ENCODE data around the gene USH2A.

DNA sequence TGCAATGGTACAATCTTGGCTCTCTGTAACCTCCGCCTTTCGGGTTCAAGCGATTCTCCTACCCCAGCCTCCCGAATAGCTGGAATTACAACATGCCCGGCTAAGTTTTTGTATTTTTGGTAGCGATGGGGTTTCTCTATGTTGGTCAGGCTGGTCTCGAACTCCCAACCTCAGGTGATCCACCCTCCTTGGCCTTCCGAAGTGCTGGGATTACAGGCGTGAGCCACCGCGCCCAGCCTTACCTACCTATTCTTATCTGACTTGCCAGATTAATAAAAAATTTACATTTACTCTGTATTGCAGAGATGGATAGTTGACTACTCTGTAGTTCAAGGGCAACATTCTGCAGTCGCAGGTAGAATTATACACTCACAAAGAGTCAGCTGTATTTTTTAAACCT lies 496.6 kb downstream of the USH2A start:
- TF ChIP-seq, protein P1, sequence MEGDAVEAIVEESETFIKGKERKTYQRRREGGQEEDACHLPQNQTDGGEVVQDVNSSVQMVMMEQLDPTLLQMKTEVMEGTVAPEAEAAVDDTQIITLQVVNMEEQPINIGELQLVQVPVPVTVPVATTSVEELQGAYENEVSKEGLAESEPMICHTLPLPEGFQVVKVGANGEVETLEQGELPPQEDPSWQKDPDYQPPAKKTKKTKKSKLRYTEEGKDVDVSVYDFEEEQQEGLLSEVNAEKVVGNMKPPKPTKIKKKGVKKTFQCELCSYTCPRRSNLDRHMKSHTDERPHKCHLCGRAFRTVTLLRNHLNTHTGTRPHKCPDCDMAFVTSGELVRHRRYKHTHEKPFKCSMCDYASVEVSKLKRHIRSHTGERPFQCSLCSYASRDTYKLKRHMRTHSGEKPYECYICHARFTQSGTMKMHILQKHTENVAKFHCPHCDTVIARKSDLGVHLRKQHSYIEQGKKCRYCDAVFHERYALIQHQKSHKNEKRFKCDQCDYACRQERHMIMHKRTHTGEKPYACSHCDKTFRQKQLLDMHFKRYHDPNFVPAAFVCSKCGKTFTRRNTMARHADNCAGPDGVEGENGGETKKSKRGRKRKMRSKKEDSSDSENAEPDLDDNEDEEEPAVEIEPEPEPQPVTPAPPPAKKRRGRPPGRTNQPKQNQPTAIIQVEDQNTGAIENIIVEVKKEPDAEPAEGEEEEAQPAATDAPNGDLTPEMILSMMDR (IDR thresholded peaks at IDR 0.05), result no peak
- no peak for TF ChIP-seq POLR2AphosphoS5 (IDR thresholded peaks at IDR 0.05)
- TF ChIP-seq POLR2A (IDR thresholded peaks at IDR 0.05), result no peak

Measured in prostate gland (tissue), 2 donors.